TTC549 (cell line): ENCODE results near the gene NUAK2.

Experiments used
- FAIRE-seq: peaks from 2 replicates; lab custom pipeline; 2012; peaks lifted over from hg19 to GRCh38; lab: Jason Lieb, UNC

Gene NUAK2

GRCh38 chr1:205346956-205347574 is 25.5 kb upstream of the NUAK2 start:
- no peak for FAIRE-seq

GRCh38 chr1:205345761-205346160 is 24.2 kb upstream of the NUAK2 start:
- no peak for FAIRE-seq

GRCh38 chr1:205344066-205344928 is 22.8 kb upstream of the NUAK2 start:
- FAIRE-seq, result no peak

GRCh38 chr1:205343431-205344065 is 22.0 kb upstream of the NUAK2 start:
- no peak for FAIRE-seq

- FAIRE-seq, result no peak
Measured at GRCh38 chr1:205342986-205343385, 21.4 kb upstream of the NUAK2 start.

GRCh38 chr1:205340676-205341075 is 19.1 kb upstream of the NUAK2 start:
- no peak for FAIRE-seq

- no peak for FAIRE-seq
Measured at GRCh38 chr1:205339717-205340116, 18.2 kb upstream of the NUAK2 start.

- FAIRE-seq, result no peak
Measured at GRCh38 chr1:205339197-205339702, 17.7 kb upstream of the NUAK2 start.

GRCh38 chr1:205338011-205338410 is 16.5 kb upstream of the NUAK2 start:
- no peak for FAIRE-seq

- no peak for FAIRE-seq
Measured at GRCh38 chr1:205337481-205337880, 15.9 kb upstream of the NUAK2 start.

GRCh38 chr1:205335692-205336091 is 14.1 kb upstream of the NUAK2 start:
- FAIRE-seq, result peak; percentile 87

GRCh38 chr1:205332015-205332791 is 10.7 kb upstream of the NUAK2 start:
- no peak for FAIRE-seq

GRCh38 chr1:205330150-205330549 is 8.6 kb upstream of the NUAK2 start:
- no peak for FAIRE-seq

- FAIRE-seq, result no peak
Measured at GRCh38 chr1:205329719-205330118, 8.2 kb upstream of the NUAK2 start.

- FAIRE-seq, result no peak
Measured at GRCh38 chr1:205328476-205328875, 6.9 kb upstream of the NUAK2 start.

- FAIRE-seq, result no peak
Measured at GRCh38 chr1:205326812-205327466, 5.4 kb upstream of the NUAK2 start.

- peak; percentile 87 for FAIRE-seq
Measured at GRCh38 chr1:205325334-205325884, 3.9 kb upstream of the NUAK2 start.

GRCh38 chr1:205324781-205325180 is 3.2 kb upstream of the NUAK2 start:
- FAIRE-seq, result no peak

- no peak for FAIRE-seq
Measured at GRCh38 chr1:205323794-205324193, 2.2 kb upstream of the NUAK2 start.

GRCh38 chr1:205321959-205322283 is 376 bp upstream of the NUAK2 start:
- FAIRE-seq, result no peak
